Neural progenitor cell (in vitro differentiated cells): ENCODE measurements around the gene TATDN2.

Experiments used
- EZH2 ChIP-seq: fragments of 200-600 bp; sonication (generic); IDR thresholded peaks from 2 replicates; pipeline ENCODE4 v1.6.1; 2017; ENCODE audit warnings: antibody characterized with exemption, mild to moderate bottlenecking, moderate library complexity
- EZH2phosphoT487 ChIP-seq: fragments of 200-600 bp; sonication (generic); IDR thresholded peaks from 2 replicates; pipeline ENCODE4 v1.6.1; 2017; ENCODE audit warnings: antibody characterized with exemption
- TF ChIP-seq, protein P1 (sequence below): fragments of 200-600 bp; sonication (generic); IDR thresholded peaks from 2 replicates; pipeline ENCODE4 v1.5.1; 2017; ENCODE audit warnings: antibody characterized with exemption, mild to moderate bottlenecking

DNA sequence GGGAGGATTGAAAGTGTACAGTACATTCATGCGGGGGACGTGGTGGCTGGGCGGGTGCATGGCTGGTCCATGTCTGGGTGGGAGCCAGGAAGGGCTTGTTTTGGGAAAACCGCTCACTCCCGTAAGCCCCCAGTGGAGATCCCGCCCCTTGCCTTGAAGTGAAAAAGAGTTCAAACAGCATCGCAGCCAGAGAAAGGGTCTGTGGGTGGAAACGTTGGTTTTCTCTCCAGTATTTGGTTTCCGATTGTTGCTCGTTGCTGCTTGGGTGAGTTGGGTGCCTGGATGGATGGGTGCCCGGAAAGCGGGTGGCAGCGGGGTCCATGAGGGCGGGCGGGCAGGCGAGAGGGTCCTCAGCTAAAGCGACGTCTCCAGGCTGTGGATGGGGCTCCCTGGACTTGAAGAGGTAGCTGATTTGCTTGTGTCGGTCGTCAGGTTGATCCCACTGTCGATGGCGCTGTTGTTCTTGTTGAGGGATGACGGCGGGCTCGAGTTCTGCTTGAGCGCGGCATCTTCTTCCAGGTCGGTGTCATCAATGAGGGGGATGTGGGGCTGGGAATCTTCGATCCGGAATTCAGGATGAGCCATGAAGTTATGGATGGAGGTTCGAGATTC is 80.3 kb downstream of the TATDN2 start:
- TF ChIP-seq, protein P1, sequence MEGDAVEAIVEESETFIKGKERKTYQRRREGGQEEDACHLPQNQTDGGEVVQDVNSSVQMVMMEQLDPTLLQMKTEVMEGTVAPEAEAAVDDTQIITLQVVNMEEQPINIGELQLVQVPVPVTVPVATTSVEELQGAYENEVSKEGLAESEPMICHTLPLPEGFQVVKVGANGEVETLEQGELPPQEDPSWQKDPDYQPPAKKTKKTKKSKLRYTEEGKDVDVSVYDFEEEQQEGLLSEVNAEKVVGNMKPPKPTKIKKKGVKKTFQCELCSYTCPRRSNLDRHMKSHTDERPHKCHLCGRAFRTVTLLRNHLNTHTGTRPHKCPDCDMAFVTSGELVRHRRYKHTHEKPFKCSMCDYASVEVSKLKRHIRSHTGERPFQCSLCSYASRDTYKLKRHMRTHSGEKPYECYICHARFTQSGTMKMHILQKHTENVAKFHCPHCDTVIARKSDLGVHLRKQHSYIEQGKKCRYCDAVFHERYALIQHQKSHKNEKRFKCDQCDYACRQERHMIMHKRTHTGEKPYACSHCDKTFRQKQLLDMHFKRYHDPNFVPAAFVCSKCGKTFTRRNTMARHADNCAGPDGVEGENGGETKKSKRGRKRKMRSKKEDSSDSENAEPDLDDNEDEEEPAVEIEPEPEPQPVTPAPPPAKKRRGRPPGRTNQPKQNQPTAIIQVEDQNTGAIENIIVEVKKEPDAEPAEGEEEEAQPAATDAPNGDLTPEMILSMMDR = no peak
- TF ChIP-seq EZH2 (no peak), EZH2phosphoT487 (no peak)
